ENCODE data around the gene TSPAN31.

TSPAN31 gene

GRCh38 chr12:57722716-57723629 is 21.9 kb upstream of the TSPAN31 start:
- DNase-seq, result no peak

- no peak for DNase-seq
Observed at GRCh38 chr12:57723630-57723962, 21.2 kb upstream of the TSPAN31 start.

- no peak for DNase-seq
Observed at GRCh38 chr12:57724003-57724935, 20.6 kb upstream of the TSPAN31 start.

GRCh38 chr12:57724936-57725740 is 19.7 kb upstream of the TSPAN31 start:
- no peak for DNase-seq

- no peak for DNase-seq
Observed at GRCh38 chr12:57725851-57726150, 19.0 kb upstream of the TSPAN31 start.

- DNase-seq, result no peak
Observed at GRCh38 chr12:57726151-57726883, 18.5 kb upstream of the TSPAN31 start.

GRCh38 chr12:57726884-57727757 is 17.7 kb upstream of the TSPAN31 start:
- DNase-seq, result no peak

- DNase-seq, result no peak
Observed at GRCh38 chr12:57727758-57728395, 17.0 kb upstream of the TSPAN31 start.

- no peak for DNase-seq
Observed at GRCh38 chr12:57729321-57729844, 15.5 kb upstream of the TSPAN31 start.

- DNase-seq, result no peak
Observed at GRCh38 chr12:57730336-57731067, 14.3 kb upstream of the TSPAN31 start.

GRCh38 chr12:57731411-57732080 is 13.3 kb upstream of the TSPAN31 start:
- DNase-seq, result no peak

- DNase-seq, result no peak
Observed at GRCh38 chr12:57732270-57732669, 12.6 kb upstream of the TSPAN31 start.

- no peak for DNase-seq
Observed at GRCh38 chr12:57732726-57733593, 11.9 kb upstream of the TSPAN31 start.

GRCh38 chr12:57733928-57734327 is 10.9 kb upstream of the TSPAN31 start:
- DNase-seq, result no peak

- no peak for DNase-seq
Observed at GRCh38 chr12:57734591-57734990, 10.2 kb upstream of the TSPAN31 start.

- DNase-seq, result no peak
Observed at GRCh38 chr12:57735198-57735855, 9.5 kb upstream of the TSPAN31 start.

- no peak for DNase-seq
Observed at GRCh38 chr12:57735952-57736740, 8.7 kb upstream of the TSPAN31 start.
